ENCODE measurements around the gene RAB24.
"Not testable (repeated sequence)": the region's sequence is repeated elsewhere in the genome, so short reads cannot be mapped to it uniquely, and the experiment has no call there.

RAB24 gene

GRCh38 chr5:177306674-177307543 lies 3.4 kb upstream of the RAB24 start:
- Histone ChIP-seq H3K36me3 (peaks cover 0 to 31% (median 22%) of the 10 kb centered on the region in 3 donors), H3K27me3 (no peaks in the 10 kb centered on the region), H3K27ac (no peak overlapping the region), H3K4me1 (peaks cover 0 to 41% (median 33%) of the 10 kb centered on the region in 4 donors), H3K9me3 (no peaks in the 10 kb centered on the region), H3K4me3 (no peak overlapping the region)
- intact Hi-C loops (cut with DNase I; ENCODE audit: low total_unique reads) = loop anchor here (10.0 kb wide), 1 partner anchor 192 kb away; no protein-coding TSS in a partner anchor
- TF ChIP-seq CTCF (IDR thresholded peaks at IDR 0.05) = no peak
- peak in 1 of 2 donors; percentile 65 for DNase-seq

GRCh38 chr5:177306103-177306640 lies 2.7 kb upstream of the RAB24 start:
- not testable (repeated sequence) for H3K27ac ChIP-seq, H3K9me3 ChIP-seq, H3K27me3 ChIP-seq, H3K4me3 ChIP-seq
- peaks cover 0 to 31% (median 22%) of the 10 kb centered on the region in 3 donors for H3K36me3 ChIP-seq
- intact Hi-C loops (cut with DNase I; ENCODE audit: low total_unique reads) = loop anchor here (10.0 kb wide), 1 partner anchor 191 kb away; no protein-coding TSS in a partner anchor
- DNase-seq = peak in 1 of 2 donors; percentile 40
- H3K4me1 ChIP-seq = peaks cover 0 to 41% (median 32%) of the 10 kb centered on the region in 4 donors

GRCh38 chr5:177304392-177305119 lies 1.0 kb upstream of the RAB24 start:
- TF ChIP-seq CTCF (IDR thresholded peaks at IDR 0.05) = no peak
- DNase-seq = peak in 1 of 2 donors; percentile 55
- peaks cover 0 to 31% (median 22%) of the 10 kb centered on the region in 3 donors for H3K36me3 ChIP-seq
- H3K27me3 ChIP-seq = no peaks in the 10 kb centered on the region
- peak overlapping the region; percentile 81 to 88 for H3K27ac ChIP-seq
- intact Hi-C loops (cut with DNase I; ENCODE audit: low total_unique reads) = loop anchor here (10.0 kb wide), 1 partner anchor 190 kb away; no protein-coding TSS in a partner anchor
- H3K4me1 ChIP-seq = peaks cover 0 to 52% (median 33%) of the 10 kb centered on the region in 4 donors
- peak overlapping the region; percentile 81 to 95 for H3K4me3 ChIP-seq
- no peaks in the 10 kb centered on the region for H3K9me3 ChIP-seq

GRCh38 chr5:177303925-177304391 lies 439 bp upstream of the RAB24 start:
- no peaks in the 10 kb centered on the region for H3K27me3 ChIP-seq
- peaks cover 0 to 31% (median 22%) of the 10 kb centered on the region in 3 donors for H3K36me3 ChIP-seq
- TF ChIP-seq CTCF (IDR thresholded peaks at IDR 0.05) = no peak
- peaks cover 0 to 52% (median 33%) of the 10 kb centered on the region in 4 donors for H3K4me1 ChIP-seq
- no peak for DNase-seq
- intact Hi-C loops (cut with DNase I; ENCODE audit: low total_unique reads) = loop anchor here (10.0 kb wide), 1 partner anchor 189 kb away; no protein-coding TSS in a partner anchor
- peak overlapping the region; percentile 81 to 88 for H3K27ac ChIP-seq
- peak overlapping the region; percentile 81 to 95 for H3K4me3 ChIP-seq
- H3K9me3 ChIP-seq = no peaks in the 10 kb centered on the region

- Histone ChIP-seq H3K4me1 (peaks cover 0 to 52% (median 33%) of the 10 kb centered on the region in 4 donors), H3K27ac (peak overlapping the region; percentile 81 to 88), H3K4me3 (peak overlapping the region; percentile 81 to 95), H3K9me3 (no peaks in the 10 kb centered on the region), H3K27me3 (no peaks in the 10 kb centered on the region), H3K36me3 (peaks cover 0 to 24% (median 20%) of the 10 kb centered on the region in 3 donors)
- no peak for DNase-seq
- intact Hi-C loops (cut with DNase I; ENCODE audit: low total_unique reads) = loop anchor here (10.0 kb wide), 1 partner anchor 188 kb away; no protein-coding TSS in a partner anchor
- no peak for TF ChIP-seq CTCF (IDR thresholded peaks at IDR 0.05)
These were observed 987 bp downstream of the RAB24 start for GRCh38 chr5:177302354-177303110.
